GM23338 (cell line): ENCODE measurements around the gene SPSB4. TPM values are rescaled to one million over a fixed set of nuclear protein-coding genes. Genes with fewer than 3 reads are reported as not detected.

Experiments used
- ATAC-seq: fragments of 200-7000 bp; cut with Tn5 transposase; 3 replicates; pipeline ENCODE4 v1.9.1; 2020
- DNase-seq: peaks from one replicate; pipeline ENCODE4 v3.0.0-alpha.2; 2015; ENCODE audit warnings: low spot score
- H2AFZ ChIP-seq: fragments of 200-600 bp; sonication (generic); 2 replicates; pipeline ENCODE4 v1.8.0; 2016; ENCODE audit warnings: antibody characterized with exemption, mild to moderate bottlenecking, moderate library complexity
- H3F3A ChIP-seq: fragments of 200-600 bp; sonication (generic); replicated peaks from 2 replicates; pipeline ENCODE4 v1.8.0; 2017; ENCODE audit warnings: antibody characterized with exemption, mixed run types, low read depth
- H3K27ac ChIP-seq: fragments of 200-600 bp; sonication (generic); 2 replicates; pipeline ENCODE4 v1.6.1; 2016; ENCODE audit warnings: low read depth
- H3K27me3 ChIP-seq: fragments of 200-600 bp; sonication (generic); 2 replicates; pipeline ENCODE4 v1.8.0; 2016; ENCODE audit warnings: mild to moderate bottlenecking, mixed run types, moderate library complexity; ENCODE audit not compliant: insufficient read depth
- H3K36me3 ChIP-seq: fragments of 200-600 bp; sonication (generic); 2 replicates; pipeline ENCODE4 v1.8.0; 2016; ENCODE audit warnings: mild to moderate bottlenecking; ENCODE audit not compliant: insufficient read depth
- H3K4me1 ChIP-seq: fragments of 200-600 bp; sonication (generic); 2 replicates; pipeline ENCODE4 v1.8.0; 2016; ENCODE audit warnings: mild to moderate bottlenecking, moderate library complexity; ENCODE audit not compliant: insufficient read depth
- H3K4me2 ChIP-seq: fragments of 200-600 bp; sonication (generic); 2 replicates; pipeline ENCODE4 v1.7.1; 2017; ENCODE audit warnings: mixed run types
- H3K4me3 ChIP-seq: fragments of 200-600 bp; sonication (generic); 2 replicates; pipeline ENCODE4 v1.6.1; 2016; ENCODE audit warnings: mixed run types
- H3K79me2 ChIP-seq: fragments of 200-600 bp; sonication (generic); replicated peaks from 2 replicates; pipeline ENCODE4 v1.8.0; 2017; ENCODE audit warnings: mild to moderate bottlenecking; ENCODE audit not compliant: insufficient read depth
- H3K9me2 ChIP-seq: fragments of 200-600 bp; sonication (generic); 2 replicates; pipeline ENCODE4 v1.8.0; 2017; ENCODE audit not compliant: insufficient read depth
- H4K20me1 ChIP-seq: fragments of 200-600 bp; sonication (generic); replicated peaks from 2 replicates; pipeline ENCODE4 v1.8.0; 2017; ENCODE audit warnings: mild to moderate bottlenecking; ENCODE audit not compliant: insufficient read depth
- H3K27ac Mint-ChIP-seq: 2 replicates; pipeline ENCODE4 v1.8.0; 2020; ENCODE audit warnings: inconsistent platforms, mild to moderate bottlenecking, moderate library complexity, mixed read lengths
- H3K27me3 Mint-ChIP-seq: 3 replicates; pipeline ENCODE4 v1.8.0; 2022; ENCODE audit warnings: low read depth, mild to moderate bottlenecking, moderate library complexity, mixed read lengths, inconsistent platforms; ENCODE audit not compliant: insufficient read depth, poor library complexity
- H3K36me3 Mint-ChIP-seq: 3 replicates; pipeline ENCODE4 v1.8.0; 2021; ENCODE audit warnings: low read depth, mild to moderate bottlenecking, inconsistent platforms, moderate library complexity, mixed read lengths
- H3K4me1 Mint-ChIP-seq: 3 replicates; pipeline ENCODE4 v1.8.0; 2020; ENCODE audit warnings: mild to moderate bottlenecking, inconsistent platforms, mixed read lengths
- H3K4me3 Mint-ChIP-seq: 3 replicates; pipeline ENCODE4 v1.8.0; 2021; ENCODE audit warnings: moderate library complexity, mild to moderate bottlenecking, inconsistent platforms, mixed read lengths
- H3K9me3 Mint-ChIP-seq: 3 replicates; pipeline ENCODE4 v1.8.0; 2020; ENCODE audit warnings: moderate library complexity, mild to moderate bottlenecking, inconsistent platforms, mixed read lengths
- EZH2phosphoT487 ChIP-seq: fragments of 200-600 bp; sonication (generic); IDR thresholded peaks from one replicate; pipeline ENCODE4 v1.8.1; 2018; ENCODE audit warnings: antibody characterized with exemption; ENCODE audit not compliant: unreplicated experiment
- NANOG ChIP-seq: IDR thresholded peaks from 2 replicates; pipeline ENCODE4 v1.6.1; 2016; ENCODE audit warnings: antibody characterized with exemption, borderline replicate concordance
- ZNF462 ChIP-seq: fragments of 250-450 bp; sonication (Bioruptor Pico); IDR thresholded peaks from 2 replicates; pipeline ENCODE4 v1.5.0; 2020; ENCODE audit warnings: mild to moderate bottlenecking, moderate library complexity
- polyA plus RNA-seq: library from polyadenylated mRNA; unstranded; fragments of >200 nt; fragmentation: Nextera tagmentation; extraction: Ambion mirVana; gene quantifications from 2 replicates; pipeline ENCODE4 v1.2.1, GENCODE V29; 2016
- total RNA-seq: library from RNA; depleted of rRNA; stranded (reverse); fragments of >200 nt; shearing (Covaris generic); gene quantifications from 2 replicates; pipeline ENCODE4 v1.2.3, GENCODE V29; 2014
- TF ChIP-seq, protein P1 (sequence below), 2 experiments: fragments of 200-600 bp in 1 of 2; sonication (generic) in 1 of 2; conservative IDR thresholded peaks; 2 replicates each; pipeline versions ENCODE4 v1.5.1 to v1.6.1; 2016 to 2017; ENCODE audit warnings: antibody characterized with exemption in 2 of 2, low read depth in 2 of 2, mild to moderate bottlenecking in 2 of 2, moderate library complexity in 1 of 2

SPSB4 gene
- total and polyA plus RNA-seq, 2 experiments from 2014 or later, result 6.7 to 25.9 TPM

GRCh38 chr3:141191097-141191749 lies 140.1 kb downstream of the SPSB4 start (continued):
- TF ChIP-seq ZNF462 (CRISPR knock-in tag) (no peak), NANOG (no peak), EZH2phosphoT487 (no peak)

DNA sequence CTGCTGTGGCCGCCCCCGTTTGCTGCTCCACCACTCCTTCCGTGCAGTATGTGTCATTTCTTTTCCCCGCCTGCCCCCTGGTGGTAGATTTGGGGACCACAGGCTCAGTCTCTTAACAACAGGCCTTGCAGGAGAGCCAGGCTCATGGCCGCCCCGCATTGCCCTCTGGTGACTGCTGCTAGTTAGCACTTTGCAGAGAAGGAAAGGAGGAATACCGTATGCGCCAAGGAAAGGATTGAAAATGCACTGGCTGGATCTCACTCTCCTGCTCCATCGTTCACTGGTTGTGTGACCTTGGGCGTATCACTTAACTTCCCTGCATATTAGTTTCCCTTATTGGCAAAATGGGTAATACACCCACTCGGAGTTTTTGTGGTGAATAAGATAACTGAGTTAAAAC lies 141.2 kb downstream of the SPSB4 start:
- no peaks in the 10 kb centered on the region for H4K20me1 ChIP-seq
- H3K27ac Mint-ChIP-seq, result no peak overlapping the region
- ATAC-seq (peak; percentile 98), DNase-seq (peak; percentile 98)
- H3K4me2 ChIP-seq, result no peak overlapping the region
- H3K4me3 Mint-ChIP-seq, result no peak overlapping the region
- no peak overlapping the region for H3K4me3 ChIP-seq
- H3F3A ChIP-seq, result no peaks in the 10 kb centered on the region
- 0 out of 3 replicates have a peak, but pooled peaks cover 2% of the 10 kb centered on the region for H3K4me1 Mint-ChIP-seq
- H3K9me3 Mint-ChIP-seq, result no peaks in the 10 kb centered on the region
- no peaks in the 10 kb centered on the region for H3K36me3 ChIP-seq
- H3K27me3 Mint-ChIP-seq, result no peaks in the 10 kb centered on the region
- TF ChIP-seq ZNF462 (CRISPR knock-in tag), result no peak
- TF ChIP-seq, protein P1, sequence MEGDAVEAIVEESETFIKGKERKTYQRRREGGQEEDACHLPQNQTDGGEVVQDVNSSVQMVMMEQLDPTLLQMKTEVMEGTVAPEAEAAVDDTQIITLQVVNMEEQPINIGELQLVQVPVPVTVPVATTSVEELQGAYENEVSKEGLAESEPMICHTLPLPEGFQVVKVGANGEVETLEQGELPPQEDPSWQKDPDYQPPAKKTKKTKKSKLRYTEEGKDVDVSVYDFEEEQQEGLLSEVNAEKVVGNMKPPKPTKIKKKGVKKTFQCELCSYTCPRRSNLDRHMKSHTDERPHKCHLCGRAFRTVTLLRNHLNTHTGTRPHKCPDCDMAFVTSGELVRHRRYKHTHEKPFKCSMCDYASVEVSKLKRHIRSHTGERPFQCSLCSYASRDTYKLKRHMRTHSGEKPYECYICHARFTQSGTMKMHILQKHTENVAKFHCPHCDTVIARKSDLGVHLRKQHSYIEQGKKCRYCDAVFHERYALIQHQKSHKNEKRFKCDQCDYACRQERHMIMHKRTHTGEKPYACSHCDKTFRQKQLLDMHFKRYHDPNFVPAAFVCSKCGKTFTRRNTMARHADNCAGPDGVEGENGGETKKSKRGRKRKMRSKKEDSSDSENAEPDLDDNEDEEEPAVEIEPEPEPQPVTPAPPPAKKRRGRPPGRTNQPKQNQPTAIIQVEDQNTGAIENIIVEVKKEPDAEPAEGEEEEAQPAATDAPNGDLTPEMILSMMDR (conservative IDR thresholded peaks at IDR 0.05; ENCODE audit: low read depth in 2 of 2), result peak; percentile 99 to 100
- H3K36me3 Mint-ChIP-seq, result no peaks in the 10 kb centered on the region
- H3K27ac ChIP-seq, result no peak overlapping the region
- no peaks in the 10 kb centered on the region for H3K9me2 ChIP-seq
- H2AFZ ChIP-seq, result no peak overlapping the region
- H3K4me1 ChIP-seq, result no peaks in the 10 kb centered on the region
- H3K79me2 ChIP-seq, result no peaks in the 10 kb centered on the region
- no peaks in the 10 kb centered on the region for H3K27me3 ChIP-seq
